GM18861 (cell line): ENCODE data around the gene PNPLA5.

Experiments used
- ATAC-seq: cut with Tn5 transposase; IDR thresholded peaks from one replicate; pipeline ENCODE4 v1.9.1; 2021; ENCODE audit not compliant: unreplicated experiment

Gene PNPLA5

DNA sequence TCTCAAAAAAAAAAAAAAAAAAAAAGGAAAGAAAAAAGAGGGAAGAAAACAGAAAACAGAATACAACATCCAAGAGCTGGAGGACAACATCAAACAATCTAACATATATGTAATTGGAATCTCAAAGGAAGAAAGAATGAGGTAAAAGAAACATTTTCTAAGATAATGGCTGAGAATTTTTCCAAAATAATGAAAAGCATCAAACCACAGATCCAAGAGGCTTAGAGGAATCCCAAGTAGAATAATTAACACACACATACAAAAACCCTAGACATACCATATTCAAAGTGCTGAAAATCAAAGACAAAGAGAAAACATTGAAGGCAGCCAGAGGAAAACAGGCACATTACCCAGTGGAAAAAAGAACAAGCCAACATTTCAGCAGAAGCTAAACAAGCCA lies 34.4 kb downstream of the PNPLA5 start:
- ATAC-seq = no peak

DNA sequence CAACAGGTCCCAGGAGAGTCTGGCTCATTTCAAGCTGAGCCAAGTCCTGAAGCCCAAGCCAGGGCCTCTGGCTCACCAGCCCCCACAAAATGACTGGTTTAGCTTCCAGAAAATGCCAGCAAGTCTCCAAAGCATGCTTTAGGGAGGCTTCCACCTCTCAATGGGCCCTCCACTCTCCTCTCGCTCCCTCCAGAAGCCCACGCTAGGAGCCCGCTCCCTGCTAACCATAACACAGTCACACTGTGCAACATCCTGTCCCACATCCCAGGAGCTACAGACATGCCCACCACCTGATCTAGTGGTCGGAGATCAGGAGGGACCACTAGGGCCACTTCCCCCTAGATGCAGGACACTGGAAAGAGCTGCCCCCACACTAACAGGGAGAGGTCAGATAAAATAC lies 36.4 kb downstream of the PNPLA5 start:
- no peak for ATAC-seq

DNA sequence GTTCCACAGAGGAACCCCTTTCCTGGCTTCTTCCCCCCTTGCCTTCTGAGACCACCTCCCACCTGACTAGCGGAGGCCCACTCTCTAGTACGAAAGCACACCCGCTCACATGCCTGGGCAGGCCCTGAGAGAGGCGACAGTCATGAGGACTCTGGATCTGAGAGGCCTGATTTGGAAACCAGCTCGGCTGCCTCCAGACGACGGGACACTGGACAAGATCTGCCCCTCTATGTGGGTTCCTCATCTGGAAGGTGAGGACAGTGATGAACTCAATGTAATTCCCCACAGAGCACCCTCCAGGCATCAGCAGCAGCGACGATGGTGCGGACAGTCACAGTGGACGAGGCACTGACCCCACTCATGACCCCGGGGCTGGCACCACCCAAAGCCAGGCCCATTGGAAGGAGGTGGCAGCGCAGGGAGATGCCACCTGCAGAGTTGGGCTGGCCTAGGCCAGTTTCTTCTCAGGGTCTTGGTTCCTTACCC lies 37.0 kb downstream of the PNPLA5 start:
- ATAC-seq = no peak

DNA sequence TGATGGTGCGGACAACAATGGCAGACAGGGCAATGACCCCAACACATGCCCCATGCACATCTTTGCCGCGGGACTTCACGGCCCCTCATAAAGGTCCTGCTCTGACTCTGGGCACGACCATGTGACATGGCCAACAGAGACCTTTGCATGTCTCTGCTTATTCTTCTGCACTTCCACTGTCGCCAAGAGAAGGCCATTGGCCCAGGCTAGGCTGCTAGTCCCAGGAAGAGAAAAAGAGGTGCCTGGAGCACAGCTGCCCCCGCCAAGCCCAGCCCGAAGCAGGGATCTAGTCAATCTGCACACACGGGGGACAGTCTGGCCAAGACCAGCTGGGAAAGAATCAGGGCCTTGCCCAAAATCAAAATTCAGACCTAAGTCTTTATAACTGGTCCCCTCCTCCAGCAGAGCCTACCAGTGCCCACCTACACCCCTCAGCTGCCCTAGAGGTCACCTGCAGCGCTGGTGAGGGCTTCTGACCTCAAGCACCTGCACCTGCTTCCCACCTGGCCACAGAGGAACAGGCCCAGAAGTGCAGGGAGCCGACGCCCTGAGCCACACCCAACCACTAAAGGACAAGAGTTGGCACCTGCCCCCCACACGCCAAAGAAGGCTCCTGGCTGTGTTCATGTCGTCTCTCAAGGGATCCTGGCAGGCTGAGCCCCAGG lies 37.6 kb downstream of the PNPLA5 start:
- ATAC-seq = no peak

DNA sequence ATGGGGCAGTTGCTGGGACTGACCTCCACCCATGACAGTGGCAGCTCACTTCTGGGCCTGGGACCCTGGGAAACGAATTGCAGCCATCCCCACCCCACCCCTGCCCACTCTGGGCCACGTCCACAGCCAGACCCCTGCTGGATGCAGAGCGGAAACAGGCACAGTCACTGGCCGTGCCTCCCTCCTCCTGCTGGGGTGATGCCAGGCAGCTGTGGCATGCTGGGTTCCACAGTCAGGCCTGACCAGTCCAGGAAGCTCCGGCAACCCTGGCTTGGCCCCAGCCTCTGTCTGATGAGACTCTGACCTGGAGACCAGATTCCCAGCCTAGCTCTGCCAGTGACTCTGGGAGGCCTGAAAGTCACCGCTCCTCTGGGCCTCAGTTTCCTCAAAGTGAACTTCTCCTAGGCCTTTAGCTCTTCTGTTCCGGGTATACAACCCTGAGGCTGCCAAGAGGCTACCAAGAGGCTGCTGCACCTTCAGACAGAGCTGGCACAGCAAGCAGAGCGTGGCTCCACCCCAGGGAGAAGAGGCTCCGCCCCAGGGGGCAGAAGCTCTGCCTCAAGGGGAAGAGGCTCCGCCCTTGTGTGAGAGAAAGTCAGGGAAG lies 38.4 kb downstream of the PNPLA5 start:
- no peak for ATAC-seq

DNA sequence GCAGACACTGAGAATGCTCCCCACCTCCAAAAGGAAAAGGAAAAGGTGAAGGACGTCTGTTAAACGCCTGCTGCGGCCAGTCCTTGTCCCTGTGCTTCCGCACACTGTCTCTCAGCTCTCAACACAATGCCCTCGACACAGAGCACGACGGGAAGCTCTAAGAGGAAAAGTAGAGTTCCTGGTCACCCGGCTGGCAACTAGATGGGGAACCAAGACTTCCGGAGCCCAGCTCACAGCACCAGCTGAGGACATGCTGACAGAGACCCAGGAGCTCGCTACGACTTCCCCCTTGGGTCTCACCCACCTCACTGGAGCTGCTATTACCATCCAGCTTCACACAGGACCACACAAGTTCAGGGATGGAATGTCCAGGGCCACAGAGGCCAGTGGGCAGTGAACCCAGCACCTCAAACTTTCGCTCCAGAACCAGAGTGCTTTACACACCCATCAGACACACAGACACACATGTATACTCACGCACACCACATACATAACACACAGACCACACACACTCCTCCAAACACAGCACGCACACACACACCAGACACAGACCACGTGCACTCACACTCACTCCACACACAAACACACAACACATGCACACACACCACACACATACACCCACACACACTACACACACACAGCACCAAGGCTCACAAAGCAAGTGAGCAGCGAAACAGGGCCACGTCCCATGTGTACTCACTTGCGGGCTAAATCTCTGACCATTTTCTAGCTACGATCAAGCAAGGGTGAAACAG lies 39.1 kb downstream of the PNPLA5 start:
- ATAC-seq = no peak

DNA sequence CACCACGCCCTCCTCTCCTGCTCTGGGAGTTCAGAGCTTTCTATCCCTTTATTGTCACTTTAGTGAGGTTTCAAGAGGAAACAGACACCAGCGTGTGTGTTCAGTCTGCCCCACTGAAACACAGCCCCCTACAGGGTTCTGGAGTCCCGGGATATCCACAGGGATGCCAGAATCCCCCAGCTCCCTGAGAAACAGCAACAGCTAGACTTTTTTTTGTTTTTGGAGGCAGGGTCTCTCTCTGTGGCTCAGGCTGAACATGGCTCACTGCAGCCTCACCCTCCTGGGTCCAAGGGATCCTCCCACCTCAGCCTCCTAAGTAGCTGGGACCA lies 39.9 kb downstream of the PNPLA5 start:
- ATAC-seq = no peak

DNA sequence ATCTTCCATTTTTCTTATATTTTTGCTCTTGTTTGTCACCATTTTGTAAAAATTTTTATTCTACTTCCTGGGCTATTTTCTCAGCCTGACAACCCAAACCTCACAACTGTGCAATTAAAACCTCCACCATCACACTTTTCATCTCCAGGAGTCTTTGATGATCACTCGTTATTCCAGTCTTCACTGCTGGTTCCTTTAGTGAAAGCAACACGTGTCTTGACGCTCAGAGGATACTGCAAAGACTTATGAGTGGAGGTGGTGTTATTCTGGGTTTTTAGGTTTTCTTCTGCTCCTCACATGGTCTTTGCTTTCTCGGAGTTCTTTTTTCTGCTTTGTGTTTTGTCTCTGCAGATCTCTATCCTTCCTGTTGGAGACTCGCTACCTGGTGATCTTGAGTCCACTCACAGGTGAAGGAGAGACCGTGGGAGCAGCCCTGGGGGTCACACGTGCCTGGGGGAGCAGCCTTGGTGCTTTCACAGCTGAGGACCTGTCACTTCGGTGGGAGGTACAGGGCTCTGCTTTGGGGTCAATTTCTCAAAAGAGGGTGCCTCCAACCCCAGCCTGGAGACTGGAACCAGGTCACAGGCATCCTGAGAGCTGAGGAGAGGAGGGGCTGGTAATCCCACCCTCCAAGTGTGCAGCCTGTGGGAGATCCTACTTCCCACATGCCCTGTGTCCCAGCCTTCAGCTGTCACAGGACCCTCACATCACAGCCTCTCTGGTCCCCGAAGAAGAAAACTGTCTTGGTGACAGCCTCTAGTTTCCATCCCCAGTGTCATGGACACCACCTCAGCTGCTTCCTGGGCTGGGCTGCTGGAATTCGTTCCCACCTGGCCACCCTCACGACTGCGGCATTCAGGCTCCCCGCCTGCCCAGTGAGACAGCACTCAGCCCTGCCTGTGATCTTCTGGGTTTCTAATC lies 40.5 kb downstream of the PNPLA5 start:
- ATAC-seq = no peak

DNA sequence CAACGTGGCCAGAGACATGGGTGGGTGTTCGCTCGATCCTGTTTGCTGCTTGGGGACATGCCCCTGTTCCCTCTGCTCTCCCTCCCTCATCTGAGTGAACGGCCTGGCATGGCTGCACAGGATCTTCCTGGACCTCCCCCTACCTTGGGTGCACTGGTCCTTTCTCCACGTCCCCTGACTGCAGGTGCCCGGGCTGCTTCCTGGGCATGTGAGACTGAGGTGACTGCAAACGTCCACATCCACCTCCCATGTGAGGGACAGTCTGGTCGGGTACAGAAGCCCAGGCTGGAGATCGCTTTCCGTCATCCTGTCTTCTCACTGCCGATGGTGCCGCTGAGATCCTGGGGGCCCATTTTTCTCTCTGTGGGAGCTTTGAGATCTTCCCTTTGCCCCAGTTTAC lies 41.3 kb downstream of the PNPLA5 start:
- no peak for ATAC-seq

DNA sequence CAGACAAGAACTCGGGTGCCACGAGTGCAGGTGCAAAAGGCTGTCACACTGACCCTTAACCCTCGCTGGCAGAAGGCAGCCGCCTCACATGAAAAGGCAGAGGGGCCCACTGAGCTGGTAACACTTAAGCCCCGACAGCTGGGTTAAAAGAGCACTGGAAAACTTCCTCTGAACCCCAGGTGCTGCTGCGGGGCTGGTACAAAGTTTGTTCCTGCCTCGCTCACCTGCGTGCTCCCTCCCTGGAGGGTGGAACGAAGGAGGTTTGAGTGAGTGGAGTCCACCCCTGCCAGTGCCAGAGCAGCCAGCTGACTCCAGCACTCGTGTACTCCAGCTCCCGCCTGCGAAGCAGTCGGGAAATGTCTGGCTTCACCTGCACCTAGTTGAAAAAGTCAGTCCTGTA lies 42.1 kb downstream of the PNPLA5 start:
- no peak for ATAC-seq

DNA sequence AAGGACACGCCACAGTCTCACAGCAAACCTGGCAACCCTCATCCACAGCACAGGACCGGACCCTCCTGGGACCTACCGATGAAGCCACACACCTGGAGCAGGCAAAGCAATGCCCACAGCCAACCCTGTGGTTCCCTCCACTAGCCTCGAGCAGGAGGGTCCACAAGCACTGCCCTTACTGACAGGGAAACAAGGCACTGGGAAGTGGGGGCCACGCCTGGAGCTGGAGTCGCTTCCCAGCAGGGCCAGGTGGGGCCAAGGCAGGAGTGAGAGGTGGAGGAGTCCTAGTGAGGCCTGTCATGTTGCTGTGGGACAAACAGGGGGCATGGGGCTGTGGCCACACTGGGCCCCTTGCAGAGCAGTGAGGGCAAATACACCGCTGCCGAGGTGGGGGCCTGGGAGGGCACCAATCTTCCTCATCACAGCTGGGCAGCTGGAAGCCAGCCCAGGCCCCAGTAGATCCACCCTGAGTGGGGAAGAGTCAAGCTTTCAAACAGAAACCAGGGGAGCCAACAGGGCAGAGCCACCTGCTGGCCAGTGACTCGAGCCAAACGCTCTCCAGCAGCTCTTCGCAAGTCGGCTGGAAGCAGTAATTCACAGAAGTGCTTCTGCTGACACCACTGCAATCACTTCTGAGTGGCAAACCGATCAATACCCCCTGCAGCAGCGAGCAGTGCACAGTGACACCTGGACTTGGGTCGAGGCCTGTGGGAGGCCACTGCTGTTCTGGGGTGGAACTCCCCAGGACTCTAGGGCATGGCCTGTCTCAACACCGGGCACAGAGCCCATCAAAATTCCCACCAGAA lies 43.2 kb downstream of the PNPLA5 start:
- ATAC-seq = no peak

DNA sequence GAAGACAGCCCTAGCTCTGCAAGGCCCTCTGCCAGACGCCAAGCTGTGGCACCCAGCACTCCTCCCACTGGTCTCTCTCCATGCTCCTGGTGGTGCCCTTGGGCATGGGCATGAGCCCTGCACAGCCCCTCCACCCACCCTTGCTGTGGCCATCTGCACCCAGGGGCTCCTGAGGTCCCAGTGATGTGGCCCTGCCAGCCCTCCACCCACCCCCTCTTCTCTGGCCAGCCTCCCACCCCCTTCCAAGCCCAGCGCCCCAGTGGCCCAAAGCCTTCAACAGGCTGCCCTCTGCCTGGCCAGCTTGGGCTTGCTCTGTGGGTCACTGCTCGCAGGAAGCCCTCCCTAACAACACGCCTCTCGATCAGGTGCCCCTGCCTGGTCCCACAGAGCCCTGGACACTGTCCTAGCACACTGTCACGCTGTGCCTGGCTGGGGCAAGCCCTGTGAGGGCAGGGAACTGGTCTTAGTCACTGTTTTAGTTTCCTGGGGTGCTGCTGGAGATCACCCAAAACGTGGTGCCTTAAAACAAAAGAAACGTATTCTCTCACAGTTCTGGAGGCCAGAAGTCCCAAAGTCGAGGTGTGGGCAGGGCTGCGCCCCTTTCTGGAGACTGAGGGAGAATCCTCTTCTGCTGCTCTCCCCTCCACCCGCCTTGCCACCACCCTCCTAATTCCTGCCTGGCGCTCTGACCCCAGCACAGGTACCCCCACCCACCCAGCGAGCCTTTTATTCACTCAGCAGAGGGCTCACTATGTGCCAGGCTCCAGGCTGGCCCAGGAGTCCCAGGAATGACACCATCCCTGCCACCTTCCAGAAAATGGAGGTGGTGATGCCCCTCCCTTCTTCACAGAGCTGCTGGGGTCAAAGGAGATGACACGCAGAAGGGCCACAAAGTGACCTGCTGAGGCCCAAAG lies 44.2 kb downstream of the PNPLA5 start:
- no peak for ATAC-seq

DNA sequence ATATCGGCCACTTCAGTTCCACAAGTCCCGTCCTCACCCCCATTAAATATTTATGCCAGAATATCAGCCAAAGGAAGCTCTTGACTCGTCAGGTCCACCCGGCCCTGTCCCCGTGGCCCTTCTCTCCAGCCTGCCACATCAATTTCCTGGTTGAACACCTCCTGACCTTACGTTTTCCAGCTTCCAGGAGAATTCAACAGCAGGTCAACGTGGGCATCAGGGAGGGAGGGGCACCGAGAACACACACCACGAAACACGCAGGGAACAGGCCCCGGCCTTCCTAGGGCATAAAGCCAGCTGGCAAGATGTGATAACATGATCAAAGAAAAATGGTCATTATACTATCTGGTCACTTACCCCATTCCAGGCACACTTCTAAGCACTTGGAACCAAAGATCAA lies 44.8 kb downstream of the PNPLA5 start:
- ATAC-seq = no peak

DNA sequence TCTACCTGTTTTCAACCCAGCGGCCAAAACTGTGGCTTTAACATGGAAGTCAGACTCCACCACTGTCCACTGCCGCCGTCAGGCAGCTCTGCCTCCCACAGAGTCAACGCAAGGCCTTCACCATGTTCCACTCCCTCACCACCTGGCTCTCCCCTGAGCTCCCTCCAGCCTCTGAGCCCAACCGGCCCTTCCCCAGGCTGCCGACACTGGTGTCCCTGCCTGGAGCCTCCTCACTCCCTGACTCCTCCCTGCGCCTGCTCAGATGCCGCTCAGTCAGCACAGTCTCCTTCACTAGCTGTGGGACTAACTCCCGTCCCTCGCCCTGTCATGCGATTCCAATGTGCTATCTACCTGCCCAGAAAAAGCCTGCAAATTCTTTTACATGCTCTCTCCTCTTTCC lies 45.8 kb downstream of the PNPLA5 start:
- ATAC-seq = no peak

DNA sequence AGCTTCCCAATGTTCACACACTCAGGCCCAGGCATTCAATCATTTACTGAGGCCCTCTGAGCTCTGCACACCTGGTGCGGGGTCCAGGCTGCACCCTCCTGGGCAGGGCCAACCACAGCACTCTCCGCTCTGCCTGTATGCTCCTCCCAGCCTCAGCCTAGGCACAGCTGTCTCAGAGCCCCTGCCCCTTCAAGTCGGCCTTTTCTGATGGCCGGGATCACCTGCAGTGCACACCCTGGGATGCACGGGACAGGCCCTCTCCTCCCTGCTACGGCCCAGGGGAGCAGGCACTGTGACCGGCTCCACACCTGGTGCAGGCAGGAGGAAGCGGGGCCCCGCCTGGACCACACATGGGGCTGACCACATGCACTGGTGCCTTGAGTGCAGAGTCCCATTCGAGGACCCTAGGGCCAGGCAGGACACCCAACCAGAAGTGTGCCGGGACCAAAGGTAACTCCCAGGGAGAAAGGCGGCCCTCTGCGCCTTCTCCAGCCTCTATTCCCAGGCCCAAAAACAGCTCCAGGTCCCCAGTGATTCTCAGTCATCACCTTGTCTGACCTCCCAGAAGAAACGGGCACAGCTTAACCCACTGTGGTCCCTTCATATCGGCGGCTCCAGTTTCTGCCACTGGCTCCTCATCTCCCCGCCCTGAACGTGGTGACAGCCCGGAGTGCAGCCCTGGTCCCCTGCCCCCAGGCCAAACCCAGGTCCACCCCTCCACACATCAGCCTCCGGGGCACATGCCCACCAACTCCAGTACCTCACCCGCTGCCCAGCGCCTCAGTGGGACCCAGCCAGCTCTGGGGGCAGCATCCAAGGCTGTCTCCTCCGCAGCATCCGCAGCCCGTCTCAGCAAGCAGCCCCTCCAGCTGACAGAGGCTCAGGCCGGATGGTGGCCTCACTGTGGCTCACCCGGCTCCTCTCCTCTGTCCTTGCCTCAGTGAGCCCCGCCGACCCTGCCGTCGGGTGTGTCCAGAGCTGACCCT lies 47.0 kb downstream of the PNPLA5 start:
- no peak for ATAC-seq

DNA sequence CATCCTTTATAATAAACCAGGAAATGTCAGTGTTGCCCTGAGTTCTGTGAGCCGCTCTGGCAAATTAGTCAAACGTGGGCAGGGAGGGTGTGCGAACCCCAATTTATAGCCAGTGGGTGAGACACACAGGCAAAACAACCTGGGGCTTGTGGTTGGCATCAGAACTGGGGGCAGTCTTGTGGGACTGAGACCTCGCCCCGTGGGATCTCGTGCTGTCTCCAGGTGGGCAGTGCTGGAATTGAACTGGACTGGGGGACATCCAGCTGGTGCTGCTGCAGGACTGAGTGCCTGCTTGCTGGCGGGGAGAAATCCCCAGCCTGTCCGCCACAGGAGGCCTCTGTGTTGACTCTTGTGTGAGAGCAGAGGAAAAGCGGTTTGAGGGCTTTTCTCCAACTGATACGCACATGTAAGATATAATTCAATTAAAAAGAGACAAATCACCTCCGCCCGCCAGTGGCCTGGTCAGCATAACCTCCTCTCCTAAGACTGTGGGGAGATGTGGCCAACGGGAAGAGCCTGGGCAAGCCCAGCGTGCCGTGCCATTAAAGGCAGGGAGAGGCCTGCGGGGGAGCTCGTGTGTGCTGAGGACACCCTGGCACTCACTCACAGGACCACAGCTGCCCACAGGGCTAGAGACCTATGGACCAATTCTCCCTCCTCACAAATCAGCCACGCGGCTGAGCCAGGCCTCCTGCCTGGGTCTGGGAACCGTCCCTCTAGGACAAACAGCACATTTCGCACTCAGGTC lies 47.9 kb downstream of the PNPLA5 start:
- ATAC-seq = no peak

DNA sequence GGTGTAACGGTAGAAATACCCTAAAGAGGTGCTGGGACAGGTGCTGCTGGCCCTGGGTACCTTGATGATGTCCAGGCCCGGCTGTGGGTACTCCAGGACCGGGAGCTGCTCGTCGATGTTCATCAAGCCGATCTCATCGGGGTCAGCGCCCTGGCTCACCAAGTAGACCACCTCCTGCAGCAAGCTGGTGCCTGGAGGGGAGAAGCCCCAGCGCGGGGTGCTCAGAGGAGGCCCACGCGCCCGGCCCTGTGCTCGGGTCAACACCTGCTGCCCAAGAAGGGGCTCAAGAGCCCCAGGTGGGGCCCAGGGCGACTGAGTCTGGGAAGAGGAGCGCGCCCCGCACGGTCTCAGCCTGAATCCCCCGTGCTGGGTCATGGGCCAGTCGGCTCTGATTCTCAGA lies 50.1 kb downstream of the PNPLA5 start:
- no peak for ATAC-seq

DNA sequence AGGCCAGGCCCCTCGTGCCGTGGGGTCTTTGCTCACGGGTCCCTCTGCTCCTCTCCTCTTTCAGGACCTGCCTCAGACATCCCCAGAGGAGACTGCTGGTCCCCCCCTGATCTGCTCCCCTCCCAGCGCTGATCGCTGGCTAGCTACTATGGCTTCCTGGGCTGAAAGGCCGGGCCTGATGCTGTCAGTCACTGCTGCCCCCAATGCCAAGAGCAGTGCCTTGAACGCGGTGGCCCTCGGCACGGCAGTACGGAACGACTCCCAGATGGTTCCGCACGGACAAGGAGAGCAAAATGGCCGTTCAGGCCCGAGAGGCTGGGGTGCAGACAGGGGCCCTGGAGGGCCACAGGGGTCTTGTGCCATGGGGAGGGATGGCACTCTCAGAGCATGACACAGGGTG lies 51.0 kb downstream of the PNPLA5 start:
- no peak for ATAC-seq
